GM12892 (cell line): ENCODE data around the gene KLF13.

Experiments
- POLR2A ChIP-seq: IDR thresholded peaks from 2 replicates; pipeline ENCODE4 v1.6.1; 2011; ENCODE audit warnings: low read depth, low read length, control low read depth
- POLR2AphosphoS5 ChIP-seq: IDR thresholded peaks from 2 replicates; pipeline ENCODE4 v1.6.1; 2011; ENCODE audit warnings: low read depth, low read length, control low read depth
- TAF1 ChIP-seq: IDR thresholded peaks from 2 replicates; pipeline ENCODE4 v1.6.1; 2011; ENCODE audit warnings: low read depth, mild to moderate bottlenecking, control low read depth, low read length, borderline replicate concordance

GRCh38 chr15:31387479-31388118 is 61.0 kb downstream of the KLF13 start:
- no peak for TF ChIP-seq POLR2A
- TF ChIP-seq POLR2AphosphoS5, result no peak
- no peak for TF ChIP-seq TAF1
